GM12865 (cell line): ENCODE results near the gene ZFYVE26.

Source experiments
- DNase-seq: peaks from one replicate; pipeline ENCODE4 v3.0.0; 2010; ENCODE audit warnings: low read depth
- H3K4me3 ChIP-seq: 2 replicates; pipeline ENCODE4 v1.5.1; 2011; ENCODE audit warnings: mild to moderate bottlenecking, low read depth, low read length, control low read depth
- CTCF ChIP-seq: IDR thresholded peaks from 2 replicates; pipeline ENCODE4 v1.5.1; 2011; ENCODE audit warnings: low read length, control low read depth, low read depth, inconsistent platforms; ENCODE audit not compliant: insufficient read depth; ENCODE audit errors: missing control alignments

The ZFYVE26 gene

GRCh38 chr14:67766035-67766680 is 50.2 kb downstream of the ZFYVE26 start:
- H3K4me3 ChIP-seq = no peak overlapping the region
- DNase-seq = no peak
- no peak for TF ChIP-seq CTCF

GRCh38 chr14:67765192-67765834 is 51.1 kb downstream of the ZFYVE26 start:
- no peak for DNase-seq
- no peak for TF ChIP-seq CTCF
- H3K4me3 ChIP-seq = no peak overlapping the region

GRCh38 chr14:67764496-67764895 is 51.9 kb downstream of the ZFYVE26 start:
- no peak for TF ChIP-seq CTCF
- DNase-seq = no peak
- no peak overlapping the region for H3K4me3 ChIP-seq

- DNase-seq = no peak
- no peak overlapping the region for H3K4me3 ChIP-seq
- TF ChIP-seq CTCF = no peak
These were observed 53.1 kb downstream of the ZFYVE26 start for GRCh38 chr14:67763158-67763822.

GRCh38 chr14:67762051-67762450 is 54.3 kb downstream of the ZFYVE26 start:
- H3K4me3 ChIP-seq = no peak overlapping the region
- no peak for DNase-seq
- no peak for TF ChIP-seq CTCF

- TF ChIP-seq CTCF = no peak
- no peak for DNase-seq
- no peak overlapping the region for H3K4me3 ChIP-seq
These were observed 56.5 kb downstream of the ZFYVE26 start for GRCh38 chr14:67759916-67760315.
